ENCODE results near the gene FHIT. TPM values are rescaled to one million over a fixed set of nuclear protein-coding genes. Genes with fewer than 3 reads are reported as not detected.
A peak's percentile ranks its signal among the peaks of the same experiment; 100 is the strongest.

Gene FHIT
- total RNA-seq, 4 donors from 2014 or later: 3.5 to 17.0 (median 16.7) TPM

- no peak for DNase-seq
- Histone ChIP-seq H3K4me1 (no peaks in the 10 kb centered on the region), H3K36me3 (no peaks in the 10 kb centered on the region), H3K27me3 (no peaks in the 10 kb centered on the region), H3K4me3 (no peak overlapping the region), H3K27ac (no peak overlapping the region), H3K9me3 (no peaks in the 10 kb centered on the region)
- TF ChIP-seq POLR2A (IDR thresholded peaks at IDR 0.05) (no peak), CTCF (IDR thresholded peaks at IDR 0.05) (no peak)
Measured at GRCh38 chr3:60024400-60024799, 1226.9 kb downstream of the FHIT start.

GRCh38 chr3:60023189-60023588 is 1228.1 kb downstream of the FHIT start:
- Histone ChIP-seq H3K27ac (no peak overlapping the region), H3K9me3 (no peaks in the 10 kb centered on the region), H3K27me3 (no peaks in the 10 kb centered on the region), H3K4me1 (no peaks in the 10 kb centered on the region), H3K36me3 (no peaks in the 10 kb centered on the region), H3K4me3 (no peak overlapping the region)
- TF ChIP-seq CTCF (IDR thresholded peaks at IDR 0.05) (no peak), POLR2A (IDR thresholded peaks at IDR 0.05) (no peak)
- no peak for DNase-seq

GRCh38 chr3:60017631-60018030 is 1233.6 kb downstream of the FHIT start:
- Histone ChIP-seq H3K27ac (no peak overlapping the region), H3K36me3 (no peaks in the 10 kb centered on the region), H3K9me3 (no peaks in the 10 kb centered on the region), H3K4me3 (no peak overlapping the region), H3K27me3 (no peaks in the 10 kb centered on the region), H3K4me1 (no peaks in the 10 kb centered on the region)
- no peak for TF ChIP-seq POLR2A (IDR thresholded peaks at IDR 0.05)
- TF ChIP-seq CTCF (IDR thresholded peaks at IDR 0.05): no peak
- DNase-seq: peak in 1 of 3 donors; percentile 16

GRCh38 chr3:60015032-60015705 is 1236.1 kb downstream of the FHIT start:
- TF ChIP-seq CTCF (IDR thresholded peaks at IDR 0.05) (no peak), POLR2A (IDR thresholded peaks at IDR 0.05) (no peak)
- H3K27me3 ChIP-seq: no peaks in the 10 kb centered on the region
- DNase-seq: no peak
- no peaks in the 10 kb centered on the region for H3K9me3 ChIP-seq
- no peak overlapping the region for H3K27ac ChIP-seq
- H3K4me1 ChIP-seq: no peaks in the 10 kb centered on the region
- no peaks in the 10 kb centered on the region for H3K36me3 ChIP-seq
- H3K4me3 ChIP-seq: no peak overlapping the region

GRCh38 chr3:60013241-60013640 is 1238.0 kb downstream of the FHIT start:
- Histone ChIP-seq H3K36me3 (no peaks in the 10 kb centered on the region), H3K4me1 (no peaks in the 10 kb centered on the region), H3K4me3 (no peak overlapping the region), H3K27me3 (no peaks in the 10 kb centered on the region), H3K9me3 (no peaks in the 10 kb centered on the region), H3K27ac (no peak overlapping the region)
- DNase-seq: no peak
- TF ChIP-seq POLR2A (IDR thresholded peaks at IDR 0.05) (no peak), CTCF (IDR thresholded peaks at IDR 0.05) (no peak)

- Histone ChIP-seq H3K4me3 (no peak overlapping the region), H3K9me3 (no peaks in the 10 kb centered on the region), H3K27ac (peak overlapping the region in 2 of 4 donors; percentile 26 to 40), H3K4me1 (no peaks in the 10 kb centered on the region), H3K36me3 (no peaks in the 10 kb centered on the region), H3K27me3 (no peaks in the 10 kb centered on the region)
- DNase-seq: no peak
- TF ChIP-seq CTCF (IDR thresholded peaks at IDR 0.05): no peak
- no peak for TF ChIP-seq POLR2A (IDR thresholded peaks at IDR 0.05)
Measured at GRCh38 chr3:60011218-60011617, 1240.0 kb downstream of the FHIT start.

All from Peyer's patch (tissue), 4 donors.